T1000 (cell line): ENCODE results near the gene CEACAM21.
"Not testable (repeated sequence)": the region's sequence is repeated elsewhere in the genome, so short reads cannot be mapped to it uniquely, and the experiment has no call there.

Experiments
- DNase-seq: peaks from one replicate; lab custom pipeline; 2025; ENCODE audit warnings: mixed read lengths; lab: John Stamatoyannopoulos, UW

Gene CEACAM21

GRCh38 chr19:41549884-41550283, 26.1 kb upstream of the CEACAM21 start:
- DNase-seq, result no peak

- no peak for DNase-seq
These were observed 24.8 kb upstream of the CEACAM21 start for GRCh38 chr19:41551212-41551610.

GRCh38 chr19:41551711-41552110, 24.3 kb upstream of the CEACAM21 start:
- no peak for DNase-seq

GRCh38 chr19:41552558-41552957, 23.4 kb upstream of the CEACAM21 start:
- DNase-seq, result no peak

- DNase-seq, result no peak
These were observed 22.2 kb upstream of the CEACAM21 start for GRCh38 chr19:41553804-41554203.

GRCh38 chr19:41554907-41555306, 21.1 kb upstream of the CEACAM21 start:
- no peak for DNase-seq

GRCh38 chr19:41555748-41556147, 20.2 kb upstream of the CEACAM21 start:
- DNase-seq, result no peak

GRCh38 chr19:41563854-41564514, 12.0 kb upstream of the CEACAM21 start:
- no peak for DNase-seq

GRCh38 chr19:41564515-41565378, 11.2 kb upstream of the CEACAM21 start:
- no peak for DNase-seq

- DNase-seq, result no peak
These were observed 10.6 kb upstream of the CEACAM21 start for GRCh38 chr19:41565379-41565720.

GRCh38 chr19:41566001-41566400, 10.0 kb upstream of the CEACAM21 start:
- no peak for DNase-seq

- DNase-seq, result no peak
These were observed 6.3 kb upstream of the CEACAM21 start for GRCh38 chr19:41569481-41570150.

- no peak for DNase-seq
These were observed 5.8 kb upstream of the CEACAM21 start for GRCh38 chr19:41570179-41570578.

- DNase-seq, result peak; percentile 14
These were observed 5.3 kb upstream of the CEACAM21 start for GRCh38 chr19:41570639-41571112.

GRCh38 chr19:41577144-41577830, 1.3 kb downstream of the CEACAM21 start:
- DNase-seq, result no peak

GRCh38 chr19:41577833-41578232, 1.9 kb downstream of the CEACAM21 start:
- DNase-seq, result no peak

GRCh38 chr19:41578886-41579285, 2.9 kb downstream of the CEACAM21 start:
- DNase-seq, result no peak

- DNase-seq, result not testable (repeated sequence)
These were observed 5.1 kb downstream of the CEACAM21 start for GRCh38 chr19:41581068-41581467.

- DNase-seq, result not testable (repeated sequence)
These were observed 6.7 kb downstream of the CEACAM21 start for GRCh38 chr19:41582577-41583182.

- no peak for DNase-seq
These were observed 8.4 kb downstream of the CEACAM21 start for GRCh38 chr19:41584260-41584810.

- no peak for DNase-seq
These were observed 9.0 kb downstream of the CEACAM21 start for GRCh38 chr19:41584931-41585330.
